NCI-H446 (cell line): Measurements from ENCODE around the gene C3orf18.

Experiments used
- DNase-seq, 2 experiments: peaks; one replicate each; lab custom pipeline; 2025; lab: John Stamatoyannopoulos, UW

C3orf18 gene

DNA sequence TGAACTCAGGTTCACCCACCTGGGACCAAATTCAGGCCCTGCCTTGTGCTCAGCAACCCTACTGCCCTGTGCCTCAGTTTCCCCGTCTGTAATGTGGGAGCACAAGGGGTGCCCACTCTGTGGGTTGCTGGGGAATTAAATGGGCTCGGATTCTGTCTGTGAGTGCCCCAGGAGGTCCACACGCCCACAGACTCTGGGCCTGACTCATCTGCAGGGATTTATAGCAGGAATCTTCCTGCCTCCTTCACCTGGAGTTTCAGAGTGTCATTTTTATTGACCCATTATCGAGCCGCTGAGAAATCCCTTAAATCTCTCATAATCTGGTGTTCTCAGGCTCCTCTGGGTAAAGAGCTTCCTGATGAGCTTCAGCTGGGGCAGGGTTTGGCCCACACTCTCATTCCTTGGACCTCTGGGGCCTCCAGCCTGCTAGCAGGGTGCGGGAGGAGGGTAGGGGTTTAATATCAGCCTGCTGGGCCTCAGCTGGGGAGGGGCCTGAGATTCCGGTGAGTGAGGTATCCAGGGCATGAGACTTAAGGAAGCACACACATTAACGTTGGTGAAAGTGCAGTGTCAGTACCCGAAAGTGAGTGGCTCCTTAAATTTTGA, 16.4 kb downstream of the C3orf18 start:
- DNase-seq, result no peak

DNA sequence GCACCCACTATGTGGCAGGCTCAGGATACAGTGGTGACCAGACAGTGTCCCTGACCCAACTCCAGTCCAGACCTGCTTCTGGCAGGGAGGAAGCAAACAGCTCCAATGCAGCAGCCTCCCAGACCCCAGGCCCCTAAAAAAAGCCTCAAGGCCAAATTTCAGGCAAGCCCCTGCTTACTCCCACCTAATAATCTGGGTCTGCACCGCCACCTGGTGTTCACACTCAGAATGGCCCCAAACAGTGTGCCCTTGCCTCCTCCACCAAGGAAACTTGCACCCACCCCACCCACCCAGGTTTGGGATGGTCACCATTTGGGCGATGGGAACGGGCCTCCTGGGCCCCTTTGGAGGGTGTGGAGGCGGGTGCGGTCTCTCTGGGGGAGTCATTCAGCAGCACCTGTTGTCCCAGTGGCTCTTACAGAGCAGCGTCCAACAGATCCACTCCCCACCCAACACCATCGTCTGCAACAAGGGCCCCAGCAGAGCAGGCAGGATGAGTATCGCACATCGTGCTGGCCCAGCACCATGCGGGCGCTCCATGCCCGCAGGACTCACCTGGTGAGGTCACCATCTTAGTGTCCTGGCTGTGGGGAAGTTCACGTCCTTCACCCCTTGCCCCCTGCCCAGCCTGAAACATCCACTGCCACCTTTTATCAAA, 17.3 kb downstream of the C3orf18 start:
- DNase-seq, result peak; percentile 43 to 54

- DNase-seq, result no peak
Observed at GRCh38 chr3:50549226-50549625, 18.3 kb downstream of the C3orf18 start.

- DNase-seq, result no peak
Observed at GRCh38 chr3:50545781-50546180, 21.8 kb downstream of the C3orf18 start.

DNA sequence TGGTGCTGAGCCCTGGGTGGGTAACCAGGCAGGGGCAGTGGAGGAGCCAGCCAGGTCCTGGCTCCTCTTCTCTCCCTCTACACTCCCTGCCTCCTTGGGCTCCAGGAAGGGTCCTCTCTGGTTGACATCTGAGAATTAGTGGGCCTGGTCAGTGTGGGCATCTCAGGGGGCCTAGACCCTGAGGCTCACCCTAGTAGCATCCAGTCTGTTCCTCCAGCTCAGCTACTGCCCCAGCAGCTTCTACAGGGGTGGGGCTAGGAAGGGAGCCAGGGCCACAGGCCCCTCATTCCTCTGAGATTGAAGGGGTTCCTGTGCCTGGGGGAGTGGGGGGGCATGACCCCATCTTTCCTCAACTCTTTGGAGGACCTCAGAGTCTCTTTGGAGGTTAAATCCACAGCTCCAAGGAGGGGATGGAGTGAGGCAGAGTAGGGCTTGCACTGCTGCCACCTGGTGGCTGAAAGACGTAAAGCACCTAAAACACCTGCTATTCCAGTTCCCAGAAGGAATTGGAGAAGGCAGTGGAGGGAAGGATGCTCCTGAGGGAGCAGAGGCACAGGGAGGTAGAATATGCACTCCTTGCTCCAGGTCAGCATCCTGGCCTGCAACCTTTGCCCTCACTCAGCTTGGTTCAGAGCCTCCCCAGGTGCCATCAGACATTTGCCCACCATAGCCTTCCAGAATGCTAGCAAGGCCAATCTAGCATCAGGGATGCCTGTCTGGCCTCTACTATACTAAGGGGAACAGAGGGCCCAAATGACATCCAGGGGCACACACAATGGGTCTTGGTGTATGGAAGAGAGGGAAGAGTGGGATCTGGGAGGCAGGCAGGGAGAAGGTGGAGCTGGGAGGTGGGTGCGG, 25.1 kb downstream of the C3orf18 start:
- peak; percentile 24 to 66 for DNase-seq

DNA sequence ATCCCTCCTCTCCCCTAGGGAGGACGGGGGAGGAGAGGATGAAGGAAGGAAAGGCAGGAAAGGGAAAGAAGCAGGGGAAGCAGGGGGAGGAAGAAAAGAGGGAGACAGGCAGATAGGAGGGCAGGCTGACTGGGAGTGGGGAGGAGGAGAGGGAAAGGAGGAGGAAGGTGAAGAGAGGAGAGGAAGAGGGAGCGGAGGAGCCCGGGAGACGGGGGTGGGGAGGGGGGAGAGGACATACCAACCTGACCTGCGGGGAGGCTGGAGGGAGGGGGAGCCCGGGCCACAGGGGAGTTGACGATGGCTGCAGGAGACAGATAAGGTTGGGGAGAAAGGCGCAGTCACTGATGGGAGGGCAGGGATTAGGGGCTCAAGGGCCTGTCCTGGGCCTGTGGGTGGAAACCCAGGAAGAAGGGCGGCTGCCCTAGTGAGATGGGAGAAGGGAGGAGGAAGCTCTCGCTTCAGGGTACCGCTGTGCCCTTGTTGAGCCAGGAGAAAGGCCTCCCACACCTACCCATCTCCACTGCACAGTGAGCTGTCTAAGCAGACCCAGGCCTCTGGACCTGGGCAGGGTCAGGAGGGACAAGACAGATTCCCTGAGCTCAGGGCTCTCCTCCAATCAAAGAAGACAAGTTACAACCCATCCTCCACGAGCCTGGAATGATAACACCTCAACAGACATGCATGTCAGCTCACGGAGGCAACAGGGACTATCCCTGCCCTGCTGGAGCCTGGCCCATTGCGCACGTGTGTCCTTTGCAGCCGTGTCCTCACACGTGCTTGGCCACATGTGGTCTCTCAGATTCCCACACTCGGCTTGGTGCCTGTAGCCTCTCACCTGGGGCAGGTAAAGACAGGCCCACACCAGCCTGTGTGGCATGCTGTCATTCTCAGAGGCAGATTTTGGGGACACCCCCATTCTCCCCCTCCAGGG, 27.9 kb downstream of the C3orf18 start:
- no peak for DNase-seq

GRCh38 chr3:50537421-50538129, 30.0 kb downstream of the C3orf18 start:
- no peak for DNase-seq

GRCh38 chr3:50536471-50537180, 30.9 kb downstream of the C3orf18 start:
- no peak for DNase-seq

DNA sequence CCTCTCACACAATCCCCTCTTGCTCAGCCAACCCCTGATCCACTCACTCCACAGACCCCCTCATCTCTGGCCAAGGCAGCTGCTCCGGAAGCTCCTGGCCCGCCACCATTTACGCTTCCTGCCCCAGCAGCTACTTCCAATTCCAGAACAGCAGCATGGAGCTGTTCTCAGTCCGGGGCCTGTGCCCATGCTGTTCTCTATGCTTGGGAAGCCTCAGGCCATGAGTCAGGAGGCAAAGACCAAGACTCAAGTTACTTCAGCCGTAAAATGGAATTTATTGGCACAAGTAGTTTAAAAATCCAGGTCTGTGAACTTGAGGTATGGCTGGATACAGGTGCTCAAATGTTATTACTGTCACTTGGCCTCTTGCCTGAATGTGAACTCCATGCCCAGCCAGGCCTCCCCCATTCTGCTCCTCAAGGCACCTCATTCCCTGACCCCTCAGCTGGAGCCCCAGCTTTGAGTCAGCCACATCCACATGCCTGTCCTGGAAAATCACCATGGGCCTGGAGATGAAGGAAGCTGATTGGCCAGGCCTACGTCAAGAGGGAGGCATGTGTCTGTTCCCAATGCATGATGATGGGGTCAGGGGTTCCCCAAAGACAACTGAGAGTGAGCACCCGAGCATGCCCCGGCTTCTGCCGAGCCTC, 32.7 kb downstream of the C3orf18 start:
- DNase-seq, result no peak

DNA sequence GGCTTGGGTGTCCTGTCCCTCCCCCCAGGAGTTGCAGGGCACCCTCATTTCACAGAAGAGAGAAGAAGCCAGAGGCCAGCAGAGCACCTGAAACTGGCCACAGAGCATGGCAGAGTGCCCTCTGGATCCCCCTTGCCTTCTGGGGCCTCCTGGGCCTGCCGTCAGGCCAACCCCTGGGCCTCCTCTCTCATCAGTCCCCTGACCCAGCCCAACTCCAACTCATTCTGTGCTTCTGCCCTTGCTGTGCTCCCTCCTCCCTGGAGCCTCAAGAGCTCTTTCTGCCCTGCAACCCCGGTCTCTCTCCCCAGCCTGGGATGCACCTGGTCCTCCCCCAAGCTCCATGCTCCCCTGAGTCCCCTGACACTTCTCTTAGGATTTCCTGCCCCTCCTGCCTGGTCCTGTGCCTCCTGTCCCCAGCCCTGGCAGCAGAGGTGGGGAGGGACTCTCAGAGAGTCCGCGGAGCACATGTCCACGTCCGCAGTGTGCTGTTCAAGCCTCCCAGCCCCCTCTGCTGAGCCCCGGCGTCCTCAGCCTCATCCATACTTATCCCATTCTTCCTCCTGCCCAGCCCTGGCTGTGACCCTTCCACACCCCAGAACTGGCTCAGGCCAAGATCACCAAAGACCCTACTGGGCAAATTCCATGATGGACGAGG, 33.6 kb downstream of the C3orf18 start:
- DNase-seq, result no peak

- DNase-seq, result no peak
Observed at GRCh38 chr3:50533316-50533715, 34.2 kb downstream of the C3orf18 start.

GRCh38 chr3:50532062-50532705, 35.4 kb downstream of the C3orf18 start:
- no peak for DNase-seq

DNA sequence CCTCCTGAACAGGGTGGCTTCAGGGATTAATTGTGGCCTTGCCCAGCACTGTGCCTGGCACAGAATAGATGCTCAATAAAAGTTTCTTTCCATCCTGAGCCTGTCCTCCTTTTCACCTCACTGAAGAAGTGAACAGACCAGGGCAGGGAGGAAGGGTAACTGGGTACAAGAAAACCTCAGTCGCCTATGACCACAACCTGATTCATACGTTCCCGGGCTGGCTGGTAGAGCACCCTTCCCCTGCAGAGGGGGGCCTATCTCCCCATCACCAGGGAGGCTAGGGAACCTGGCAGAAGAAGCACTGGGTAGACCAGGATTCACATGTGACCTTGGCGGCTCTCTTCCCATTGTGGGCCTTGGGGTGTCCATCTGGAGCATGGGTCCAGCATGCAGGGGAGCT, 36.3 kb downstream of the C3orf18 start:
- DNase-seq, result no peak

DNA sequence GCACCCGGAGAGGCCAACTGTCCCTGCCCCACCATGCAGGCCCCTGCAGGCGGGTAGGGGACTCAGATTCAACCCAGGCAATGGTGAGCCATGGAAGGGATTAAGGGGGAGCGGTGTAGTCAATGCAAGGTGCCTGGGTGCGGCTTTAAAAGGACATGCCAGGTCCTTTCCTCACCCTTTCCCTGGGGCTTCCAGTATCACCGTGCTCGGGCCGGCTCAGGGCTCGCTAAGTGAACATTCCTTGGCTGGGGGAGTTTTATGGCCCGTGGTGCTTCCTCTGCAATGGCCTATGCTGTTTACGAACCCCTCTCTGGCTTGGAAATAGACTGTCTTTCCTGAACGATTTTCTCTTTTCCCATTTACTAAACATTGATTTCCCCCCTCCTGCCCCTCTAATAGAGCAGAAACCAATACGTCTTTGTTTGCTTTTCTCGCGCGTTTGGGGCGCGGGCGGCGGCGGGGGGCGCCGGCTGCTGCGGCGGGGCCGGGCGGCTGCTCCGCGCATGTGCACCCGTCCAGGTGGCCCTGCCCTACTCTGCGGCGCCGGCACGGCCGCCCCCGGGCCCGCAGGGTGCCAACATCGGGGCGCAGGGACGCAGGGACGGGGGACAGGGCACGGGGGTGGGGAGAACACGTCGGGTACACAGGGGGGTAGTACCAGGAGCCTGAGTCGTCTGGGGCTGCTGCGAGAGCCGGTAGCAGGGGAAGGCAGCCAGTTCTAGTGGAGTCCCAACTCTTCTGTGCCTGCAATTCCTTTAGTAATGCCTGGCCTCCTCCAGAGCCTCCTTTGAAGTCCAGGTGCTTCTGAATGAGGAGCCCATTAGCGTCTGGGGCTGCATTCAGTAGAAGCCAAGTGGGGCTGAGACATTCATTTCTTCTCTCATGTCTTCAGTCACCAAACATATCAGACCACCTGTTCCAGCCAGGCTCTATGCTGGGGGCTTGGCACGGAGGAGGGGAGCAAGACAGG, 37.3 kb downstream of the C3orf18 start:
- no peak for DNase-seq

DNA sequence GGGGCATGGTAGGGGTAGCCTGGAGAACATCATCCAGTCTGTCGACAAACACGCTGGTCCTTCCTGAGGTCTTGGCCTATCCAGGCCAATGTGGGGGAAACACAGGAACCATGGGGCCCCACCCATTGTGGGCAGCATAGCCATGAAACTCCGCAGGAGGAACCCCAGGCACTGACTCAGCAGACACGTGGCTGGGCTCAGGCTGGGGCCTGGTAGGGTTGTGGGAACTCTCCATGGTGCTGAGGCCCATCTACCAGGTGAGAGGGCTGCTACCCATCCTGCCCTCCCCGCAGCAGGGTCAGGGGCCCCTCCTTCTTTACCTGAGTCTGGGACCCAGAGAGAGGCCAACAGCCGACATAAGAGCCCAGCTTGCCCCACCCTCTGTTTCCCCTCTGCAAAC, 41.6 kb downstream of the C3orf18 start:
- DNase-seq, result no peak

- DNase-seq, result no peak
Observed at GRCh38 chr3:50525191-50525910, 42.2 kb downstream of the C3orf18 start.

- no peak for DNase-seq
Observed at GRCh38 chr3:50524746-50525145, 42.8 kb downstream of the C3orf18 start.
